Hepatocyte (in vitro differentiated cells): ENCODE measurements around the gene BPIFB2. TPM values are rescaled to one million over a fixed set of nuclear protein-coding genes. Genes with fewer than 3 reads are reported as not detected.

Source experiments
- DNase-seq: peaks from one replicate; pipeline ENCODE4 v3.0.0-alpha.2; 2016; ENCODE audit warnings: low spot score
- H2AFZ ChIP-seq: fragments of 200-600 bp; sonication (generic); 2 replicates; pipeline ENCODE4 v1.6.0; 2016; ENCODE audit warnings: antibody characterized with exemption, mild to moderate bottlenecking
- H3K27ac ChIP-seq: fragments of 200-600 bp; sonication (generic); 2 replicates; pipeline ENCODE4 v1.5.1; 2016; ENCODE audit warnings: mild to moderate bottlenecking
- H3K27me3 ChIP-seq: fragments of 200-600 bp; sonication (generic); 2 replicates; pipeline ENCODE4 v1.6.1; 2016
- H3K36me3 ChIP-seq: fragments of 200-600 bp; sonication (generic); replicated peaks from 2 replicates; pipeline ENCODE4 v1.5.1; 2016; ENCODE audit warnings: low read depth; ENCODE audit not compliant: insufficient read depth
- H3K4me1 ChIP-seq: fragments of 200-600 bp; sonication (generic); 2 replicates; pipeline ENCODE4 v1.5.1; 2016; ENCODE audit warnings: mild to moderate bottlenecking, moderate library complexity; ENCODE audit not compliant: insufficient read depth
- H3K4me2 ChIP-seq: fragments of 200-600 bp; sonication (generic); 2 replicates; pipeline ENCODE4 v1.6.0; 2016
- H3K4me3 ChIP-seq: fragments of 200-600 bp; sonication (generic); 2 replicates; pipeline ENCODE4 v1.5.1; 2016; ENCODE audit warnings: mild to moderate bottlenecking
- H3K79me2 ChIP-seq: fragments of 200-600 bp; sonication (generic); 2 replicates; pipeline ENCODE4 v1.6.0; 2017; ENCODE audit warnings: mild to moderate bottlenecking
- H3K9me2 ChIP-seq: fragments of 200-600 bp; sonication (generic); replicated peaks from 2 replicates; pipeline ENCODE4 v1.6.0; 2017; ENCODE audit warnings: mild to moderate bottlenecking; ENCODE audit not compliant: insufficient read depth
- H3K9me3 ChIP-seq: fragments of 200-600 bp; sonication (generic); 2 replicates; pipeline ENCODE4 v1.5.1; 2016; ENCODE audit warnings: low read depth, mild to moderate bottlenecking
- H4K20me1 ChIP-seq: fragments of 200-600 bp; sonication (generic); 2 replicates; pipeline ENCODE4 v1.6.0; 2016; ENCODE audit warnings: mild to moderate bottlenecking; ENCODE audit not compliant: insufficient read depth, poor library complexity, severe bottlenecking
- EZH2 ChIP-seq: fragments of 200-600 bp; sonication (generic); IDR thresholded peaks from 2 replicates; pipeline ENCODE4 v1.6.1; 2016; ENCODE audit warnings: antibody characterized with exemption, mild to moderate bottlenecking, borderline replicate concordance
- EZH2phosphoT487 ChIP-seq: fragments of 200-600 bp; sonication (generic); IDR thresholded peaks from one replicate; pipeline ENCODE4 v1.6.1; 2018; ENCODE audit warnings: antibody characterized with exemption, mild to moderate bottlenecking, low read depth, moderate library complexity; ENCODE audit not compliant: unreplicated experiment, severe bottlenecking
- WGBS: methylation state at CpG from one replicate; pipeline ENCODE4 v1.1.6; 2016; ENCODE audit warnings: low lambda C conversion rate; ENCODE audit errors: missing lambda C conversion rate; 5-methylcytosine and 5-hydroxymethylcytosine counted together
- polyA plus RNA-seq: library from polyadenylated mRNA; unstranded; fragments of >200 nt; fragmentation: Nextera tagmentation; extraction: Ambion mirVana; gene quantifications from 2 replicates; pipeline ENCODE4 v1.2.1, GENCODE V29; 2016
- total RNA-seq: library from RNA; depleted of rRNA; stranded (reverse); fragments of >200 nt; gene quantifications from 2 replicates; pipeline ENCODE4 v1.2.3, GENCODE V29; 2014
- TF ChIP-seq, protein P1 (sequence below): fragments of 200-600 bp; sonication (generic); IDR thresholded peaks from 2 replicates; pipeline ENCODE4 v1.5.1; 2016; ENCODE audit warnings: antibody characterized with exemption, mild to moderate bottlenecking; ENCODE audit not compliant: poor library complexity

Gene BPIFB2
- total and polyA plus RNA-seq, 2 experiments from 2014 or later: 0.30 to 0.70 TPM

DNA sequence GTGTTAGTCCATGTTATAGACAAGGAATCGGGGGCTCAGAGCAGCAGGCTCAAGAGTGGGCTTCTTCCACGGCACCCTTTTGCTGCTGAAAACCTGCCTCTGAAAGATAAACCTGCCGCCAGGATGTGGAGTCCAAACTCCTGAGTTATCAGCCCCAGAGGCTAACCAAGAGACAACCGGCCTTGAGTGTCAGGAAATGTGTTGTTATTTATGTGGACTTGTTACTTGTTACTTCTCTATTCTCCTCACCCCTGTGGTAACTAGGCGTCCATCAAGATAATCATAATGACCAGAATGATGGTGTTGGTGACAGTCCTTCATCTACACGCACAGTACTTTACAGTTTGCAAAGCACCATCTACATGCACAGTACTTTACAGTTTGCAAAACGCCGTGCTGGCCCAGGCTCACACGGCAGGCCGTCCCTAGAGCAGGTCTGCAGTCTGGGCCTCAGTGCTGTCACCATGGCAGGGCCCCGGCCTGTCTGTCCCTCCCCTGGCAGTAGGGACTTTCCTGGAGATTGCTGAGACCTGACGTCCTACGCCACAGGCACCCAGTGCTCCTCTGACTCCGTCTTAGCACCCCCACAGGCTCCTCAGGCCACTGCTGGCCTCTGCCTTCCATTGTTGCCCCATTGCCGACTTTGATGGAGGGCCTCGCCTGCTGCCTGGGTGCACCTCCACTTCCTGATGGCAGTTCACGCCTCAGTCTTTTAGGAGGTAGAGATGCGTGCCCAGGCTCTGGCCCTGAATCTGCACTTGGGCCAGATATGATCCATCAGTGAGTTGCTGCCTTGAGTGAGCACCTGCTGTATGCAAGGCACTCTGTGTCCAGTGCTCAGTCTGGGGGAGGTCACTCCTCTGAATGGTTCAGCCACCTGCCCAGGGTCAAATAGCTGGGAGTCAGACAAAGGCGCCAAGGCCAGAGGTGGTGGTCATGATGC, 62.9 kb downstream of the BPIFB2 start:
- Histone ChIP-seq H3K27me3 (peaks cover 27% of the 10 kb centered on the region), H3K4me1 (no peaks in the 10 kb centered on the region), H3K9me3 (no peaks in the 10 kb centered on the region), H3K27ac (no peak overlapping the region), H3K9me2 (no peaks in the 10 kb centered on the region), H3K4me2 (no peak overlapping the region), H3K36me3 (no peaks in the 10 kb centered on the region), H3K79me2 (no peaks in the 10 kb centered on the region), H3K4me3 (no peak overlapping the region), H2AFZ (no peak overlapping the region), H4K20me1 (no peaks in the 10 kb centered on the region)
- 88% methylated on average over 19 of the region's 19 CpGs for WGBS
- DNase-seq: no peak
- TF ChIP-seq EZH2: no peak
- TF ChIP-seq EZH2phosphoT487: no peak
- TF ChIP-seq, protein P1, sequence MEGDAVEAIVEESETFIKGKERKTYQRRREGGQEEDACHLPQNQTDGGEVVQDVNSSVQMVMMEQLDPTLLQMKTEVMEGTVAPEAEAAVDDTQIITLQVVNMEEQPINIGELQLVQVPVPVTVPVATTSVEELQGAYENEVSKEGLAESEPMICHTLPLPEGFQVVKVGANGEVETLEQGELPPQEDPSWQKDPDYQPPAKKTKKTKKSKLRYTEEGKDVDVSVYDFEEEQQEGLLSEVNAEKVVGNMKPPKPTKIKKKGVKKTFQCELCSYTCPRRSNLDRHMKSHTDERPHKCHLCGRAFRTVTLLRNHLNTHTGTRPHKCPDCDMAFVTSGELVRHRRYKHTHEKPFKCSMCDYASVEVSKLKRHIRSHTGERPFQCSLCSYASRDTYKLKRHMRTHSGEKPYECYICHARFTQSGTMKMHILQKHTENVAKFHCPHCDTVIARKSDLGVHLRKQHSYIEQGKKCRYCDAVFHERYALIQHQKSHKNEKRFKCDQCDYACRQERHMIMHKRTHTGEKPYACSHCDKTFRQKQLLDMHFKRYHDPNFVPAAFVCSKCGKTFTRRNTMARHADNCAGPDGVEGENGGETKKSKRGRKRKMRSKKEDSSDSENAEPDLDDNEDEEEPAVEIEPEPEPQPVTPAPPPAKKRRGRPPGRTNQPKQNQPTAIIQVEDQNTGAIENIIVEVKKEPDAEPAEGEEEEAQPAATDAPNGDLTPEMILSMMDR: no peak

DNA sequence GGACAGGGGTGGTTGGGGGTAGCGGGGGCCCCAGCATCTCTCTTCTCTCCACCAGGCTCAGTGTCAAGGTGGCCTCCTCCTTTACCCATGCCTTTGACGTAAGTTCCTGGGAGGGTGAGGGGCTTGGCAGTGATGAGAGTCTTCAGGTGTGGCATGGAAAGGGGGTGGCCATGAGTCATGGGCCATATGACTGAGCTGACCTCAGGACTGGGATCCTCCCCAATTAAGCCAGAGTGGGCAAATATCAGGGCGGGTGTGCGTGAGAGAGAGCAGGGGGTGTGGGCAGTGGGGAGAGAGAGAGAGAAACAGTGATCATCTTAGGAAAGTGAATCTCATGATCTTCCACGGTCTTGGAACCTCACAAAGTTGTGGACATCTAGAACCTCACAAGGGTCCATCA, 63.7 kb downstream of the BPIFB2 start:
- no peaks in the 10 kb centered on the region for H3K9me2 ChIP-seq
- no peak overlapping the region for H3K27ac ChIP-seq
- no peak overlapping the region for H3K4me2 ChIP-seq
- H3K4me1 ChIP-seq: no peaks in the 10 kb centered on the region
- no peaks in the 10 kb centered on the region for H3K36me3 ChIP-seq
- H3K79me2 ChIP-seq: no peaks in the 10 kb centered on the region
- WGBS: 93% methylated on average over 5 of the region's 5 CpGs
- no peaks in the 10 kb centered on the region for H4K20me1 ChIP-seq
- no peak for TF ChIP-seq EZH2
- TF ChIP-seq EZH2phosphoT487: no peak
- no peaks in the 10 kb centered on the region for H3K9me3 ChIP-seq
- no peak overlapping the region for H2AFZ ChIP-seq
- DNase-seq: no peak
- H3K27me3 ChIP-seq: peaks cover 28% of the 10 kb centered on the region
- no peak overlapping the region for H3K4me3 ChIP-seq

DNA sequence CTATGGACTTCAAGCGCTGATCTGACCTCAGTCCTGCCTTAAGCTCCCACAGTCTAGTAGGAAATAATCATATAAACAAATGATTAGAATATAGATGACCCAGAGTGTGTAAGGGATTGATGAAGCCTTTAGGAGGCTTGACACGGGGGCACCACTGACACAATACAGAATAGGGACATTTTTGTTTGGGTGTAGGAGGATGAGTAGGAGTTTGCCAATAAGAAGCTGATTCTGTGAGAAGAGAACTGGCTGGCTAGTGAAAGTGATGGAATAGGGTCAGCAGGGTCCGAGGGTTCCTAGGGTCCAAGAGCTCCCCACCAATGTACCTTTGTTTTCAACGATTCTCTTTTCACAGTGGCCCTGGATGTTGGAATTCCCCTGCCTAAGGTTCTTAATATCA, 64.9 kb downstream of the BPIFB2 start:
- H3K9me3 ChIP-seq: no peaks in the 10 kb centered on the region
- no peaks in the 10 kb centered on the region for H3K36me3 ChIP-seq
- WGBS: 87% methylated on average over 4 of the region's 4 CpGs
- H3K27ac ChIP-seq: no peak overlapping the region
- no peaks in the 10 kb centered on the region for H3K79me2 ChIP-seq
- H2AFZ ChIP-seq: no peak overlapping the region
- H3K4me2 ChIP-seq: no peak overlapping the region
- no peaks in the 10 kb centered on the region for H4K20me1 ChIP-seq
- H3K4me1 ChIP-seq: no peaks in the 10 kb centered on the region
- H3K27me3 ChIP-seq: peaks cover 32% of the 10 kb centered on the region
- TF ChIP-seq, protein P1: no peak
- TF ChIP-seq EZH2 (no peak), EZH2phosphoT487 (no peak)
- DNase-seq: no peak
- no peak overlapping the region for H3K4me3 ChIP-seq
- H3K9me2 ChIP-seq: no peaks in the 10 kb centered on the region

DNA sequence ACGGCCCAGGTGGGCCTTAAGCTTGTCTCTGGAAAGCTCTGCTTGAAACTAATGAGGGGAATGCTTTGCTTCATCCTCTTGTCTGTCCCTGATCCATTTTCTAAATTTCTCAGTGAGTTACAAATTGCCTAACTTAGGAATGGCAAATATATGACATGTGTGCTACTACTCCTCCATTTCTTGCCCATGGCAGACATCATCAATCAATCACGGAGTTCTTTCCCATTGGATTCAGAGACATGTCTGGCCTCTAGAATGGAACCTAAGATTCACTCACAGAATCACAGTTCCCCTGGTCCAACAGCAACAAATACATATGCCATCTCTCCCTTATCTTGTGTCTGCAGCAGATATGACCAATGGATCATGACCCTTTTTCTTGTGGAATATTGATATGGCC, 65.3 kb downstream of the BPIFB2 start:
- Histone ChIP-seq H3K9me3 (no peaks in the 10 kb centered on the region), H3K4me3 (no peak overlapping the region), H4K20me1 (no peaks in the 10 kb centered on the region), H3K36me3 (no peaks in the 10 kb centered on the region), H3K27ac (no peak overlapping the region), H3K9me2 (no peaks in the 10 kb centered on the region), H3K79me2 (no peaks in the 10 kb centered on the region), H3K4me1 (no peaks in the 10 kb centered on the region), H2AFZ (no peak overlapping the region), H3K4me2 (no peak overlapping the region), H3K27me3 (peaks cover 35% of the 10 kb centered on the region)
- TF ChIP-seq EZH2phosphoT487 (no peak), EZH2 (no peak)
- TF ChIP-seq, protein P1: no peak
- 94% methylated on average over 2 of the region's 2 CpGs for WGBS
- no peak for DNase-seq
